ENCODE results near the gene GCAT.

GRCh38 chr22:37782340-37783168 is 25.2 kb upstream of the GCAT start:
- TF ChIP-seq CTCF (IDR thresholded peaks at IDR 0.05) (no peak), POLR2A (IDR thresholded peaks at IDR 0.05) (no peak)

Measured in body of pancreas (tissue), 4 donors.